ENCODE data around the gene CD33.

- TF ChIP-seq EZH2 (IDR thresholded peaks at IDR 0.05) (no peak), POLR2AphosphoS5 (IDR thresholded peaks at IDR 0.05; ENCODE audit: borderline replicate concordance, low read depth, low read length) (no peak), FOXP2 (optimal IDR thresholded peaks at IDR 0.05; ENCODE audit: control extremely low read depth, extremely low read length, insufficient read depth) (no peak)
These were observed 29.3 kb upstream of the CD33 start for GRCh38 chr19:51195616-51196015.

Measured in SK-N-MC (cell line).